ENCODE data around the gene UBD.

UBD gene

DNA sequence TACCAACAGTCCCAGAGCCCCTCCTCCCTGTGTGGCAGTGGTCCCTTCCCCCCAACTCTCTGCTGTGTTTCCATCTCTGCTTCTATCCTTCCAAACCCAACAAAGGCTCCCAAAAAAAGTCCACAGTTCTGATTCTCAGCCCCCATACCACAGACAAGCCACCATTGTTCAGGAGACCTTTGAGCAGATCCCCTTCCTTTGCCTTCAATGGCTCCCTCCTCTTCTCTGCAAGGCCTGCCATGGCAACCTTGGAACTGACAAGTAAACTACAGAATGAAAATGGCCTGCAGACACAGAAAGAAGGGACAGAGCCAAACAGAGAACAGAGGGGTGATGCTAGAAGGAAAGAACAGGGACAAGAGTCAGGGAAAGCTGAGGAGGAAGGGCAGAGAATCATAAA, 48.6 kb upstream of the UBD start:
- no peak overlapping the region for H3K27ac ChIP-seq (ENCODE audit: extremely low read depth, low read depth, low read length)
- ChIA-PET CTCF (interaction anchor here (0.6 to 2.7 kb wide), 2 partner anchors 10 to 178 kb away, joined by 3 to 15 read pairs; no protein-coding TSS in a partner anchor), POLR2A (interaction anchor here (2.0 kb wide), 1 partner anchor 9 kb away, joined by 5 read pairs; no protein-coding TSS in a partner anchor)
- no peaks in the 10 kb centered on the region for H3K9me3 ChIP-seq (ENCODE audit: control insufficient read depth, insufficient read depth, low read depth, low read length)
- peaks cover 52 to 99% of the 10 kb centered on the region in 2 experiments for H3K36me3 ChIP-seq (ENCODE audit: control insufficient read depth in 2 of 2, insufficient read depth in 1 of 2, low read length in 2 of 2)
- TF ChIP-seq SCRT2 (tag by site-specific recombination; IDR thresholded peaks at IDR 0.05) (no peak), ZNF837 (tag by site-specific recombination; IDR thresholded peaks at IDR 0.05) (no peak), ZNF324 (tag by site-specific recombination; IDR thresholded peaks at IDR 0.05) (no peak), GLIS2 (tag by site-specific recombination; IDR thresholded peaks at IDR 0.05) (no peak), ZNF155 (tag by site-specific recombination; IDR thresholded peaks at IDR 0.05) (no peak), MZF1 (tag by site-specific recombination; IDR thresholded peaks at IDR 0.05; ENCODE audit: borderline replicate concordance) (no peak), ZNF623 (tag by site-specific recombination; IDR thresholded peaks at IDR 0.05) (no peak), ZNF768 (tag by site-specific recombination; IDR thresholded peaks at IDR 0.05) (no peak), ZNF426 (tag by site-specific recombination; IDR thresholded peaks at IDR 0.05) (no peak), ZNF701 (tag by site-specific recombination; IDR thresholded peaks at IDR 0.05) (no peak), ZNF747 (tag by site-specific recombination; IDR thresholded peaks at IDR 0.05) (no peak)
- TF ChIP-seq, protein P1, sequence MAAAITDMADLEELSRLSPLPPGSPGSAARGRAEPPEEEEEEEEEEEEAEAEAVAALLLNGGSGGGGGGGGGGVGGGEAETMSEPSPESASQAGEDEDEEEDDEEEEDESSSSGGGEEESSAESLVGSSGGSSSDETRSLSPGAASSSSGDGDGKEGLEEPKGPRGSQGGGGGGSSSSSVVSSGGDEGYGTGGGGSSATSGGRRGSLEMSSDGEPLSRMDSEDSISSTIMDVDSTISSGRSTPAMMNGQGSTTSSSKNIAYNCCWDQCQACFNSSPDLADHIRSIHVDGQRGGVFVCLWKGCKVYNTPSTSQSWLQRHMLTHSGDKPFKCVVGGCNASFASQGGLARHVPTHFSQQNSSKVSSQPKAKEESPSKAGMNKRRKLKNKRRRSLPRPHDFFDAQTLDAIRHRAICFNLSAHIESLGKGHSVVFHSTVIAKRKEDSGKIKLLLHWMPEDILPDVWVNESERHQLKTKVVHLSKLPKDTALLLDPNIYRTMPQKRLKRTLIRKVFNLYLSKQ (tag by site-specific recombination; IDR thresholded peaks at IDR 0.05; ENCODE audit: borderline replicate concordance) = no peak
- TF ChIP-seq, protein P2, sequence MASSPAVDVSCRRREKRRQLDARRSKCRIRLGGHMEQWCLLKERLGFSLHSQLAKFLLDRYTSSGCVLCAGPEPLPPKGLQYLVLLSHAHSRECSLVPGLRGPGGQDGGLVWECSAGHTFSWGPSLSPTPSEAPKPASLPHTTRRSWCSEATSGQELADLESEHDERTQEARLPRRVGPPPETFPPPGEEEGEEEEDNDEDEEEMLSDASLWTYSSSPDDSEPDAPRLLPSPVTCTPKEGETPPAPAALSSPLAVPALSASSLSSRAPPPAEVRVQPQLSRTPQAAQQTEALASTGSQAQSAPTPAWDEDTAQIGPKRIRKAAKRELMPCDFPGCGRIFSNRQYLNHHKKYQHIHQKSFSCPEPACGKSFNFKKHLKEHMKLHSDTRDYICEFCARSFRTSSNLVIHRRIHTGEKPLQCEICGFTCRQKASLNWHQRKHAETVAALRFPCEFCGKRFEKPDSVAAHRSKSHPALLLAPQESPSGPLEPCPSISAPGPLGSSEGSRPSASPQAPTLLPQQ (tag by site-specific recombination; IDR thresholded peaks at IDR 0.05) = no peak
- no peak overlapping the region for H3K4me3 ChIP-seq (ENCODE audit: low read depth, low read length)
- no peaks in the 10 kb centered on the region for H3K4me1 ChIP-seq (ENCODE audit: control insufficient read depth, insufficient read depth, low read length)

DNA sequence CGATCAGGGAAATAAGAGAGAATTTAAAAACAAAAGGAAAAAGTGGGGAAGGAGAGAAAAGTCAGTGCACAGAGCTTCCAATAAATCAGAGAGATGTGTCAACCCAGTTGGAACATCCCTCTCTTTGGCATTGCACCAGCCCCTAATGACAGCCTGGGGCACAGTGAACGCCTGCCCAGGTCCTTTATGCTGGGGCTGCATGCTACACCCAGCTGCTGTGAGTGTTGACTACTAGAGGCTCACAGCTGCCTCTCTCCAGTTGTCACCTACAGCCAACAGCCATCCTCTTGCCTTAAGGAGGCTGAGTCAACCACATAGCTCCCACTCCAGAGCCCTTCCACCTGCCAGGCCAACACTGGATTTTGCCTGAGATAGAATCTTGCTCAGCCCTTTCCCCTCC, 44.4 kb upstream of the UBD start:
- H3K4me1 ChIP-seq (ENCODE audit: control insufficient read depth, insufficient read depth, low read length) = no peaks in the 10 kb centered on the region
- ChIA-PET CTCF (interaction anchor here (0.8 to 2.0 kb wide), 2 partner anchors 15 to 189 kb away, joined by 4 to 9 read pairs; partner anchors contain the start of gene OR12D1), POLR2A (interaction anchor here (1.4 kb wide), 1 partner anchor 21 kb away, joined by 3 read pairs; no protein-coding TSS in a partner anchor)
- no peak overlapping the region for H3K27ac ChIP-seq (ENCODE audit: extremely low read depth, low read depth, low read length)
- peaks cover 40 to 93% of the 10 kb centered on the region in 2 experiments; a peak in 2 of 3 replicates for H3K36me3 ChIP-seq (ENCODE audit: control insufficient read depth in 2 of 2, insufficient read depth in 1 of 2, low read length in 2 of 2)
- no peaks in the 10 kb centered on the region for H3K9me3 ChIP-seq (ENCODE audit: control insufficient read depth, insufficient read depth, low read depth, low read length)
- no peak overlapping the region for H3K4me3 ChIP-seq (ENCODE audit: low read depth, low read length)
- TF ChIP-seq, protein P3, sequence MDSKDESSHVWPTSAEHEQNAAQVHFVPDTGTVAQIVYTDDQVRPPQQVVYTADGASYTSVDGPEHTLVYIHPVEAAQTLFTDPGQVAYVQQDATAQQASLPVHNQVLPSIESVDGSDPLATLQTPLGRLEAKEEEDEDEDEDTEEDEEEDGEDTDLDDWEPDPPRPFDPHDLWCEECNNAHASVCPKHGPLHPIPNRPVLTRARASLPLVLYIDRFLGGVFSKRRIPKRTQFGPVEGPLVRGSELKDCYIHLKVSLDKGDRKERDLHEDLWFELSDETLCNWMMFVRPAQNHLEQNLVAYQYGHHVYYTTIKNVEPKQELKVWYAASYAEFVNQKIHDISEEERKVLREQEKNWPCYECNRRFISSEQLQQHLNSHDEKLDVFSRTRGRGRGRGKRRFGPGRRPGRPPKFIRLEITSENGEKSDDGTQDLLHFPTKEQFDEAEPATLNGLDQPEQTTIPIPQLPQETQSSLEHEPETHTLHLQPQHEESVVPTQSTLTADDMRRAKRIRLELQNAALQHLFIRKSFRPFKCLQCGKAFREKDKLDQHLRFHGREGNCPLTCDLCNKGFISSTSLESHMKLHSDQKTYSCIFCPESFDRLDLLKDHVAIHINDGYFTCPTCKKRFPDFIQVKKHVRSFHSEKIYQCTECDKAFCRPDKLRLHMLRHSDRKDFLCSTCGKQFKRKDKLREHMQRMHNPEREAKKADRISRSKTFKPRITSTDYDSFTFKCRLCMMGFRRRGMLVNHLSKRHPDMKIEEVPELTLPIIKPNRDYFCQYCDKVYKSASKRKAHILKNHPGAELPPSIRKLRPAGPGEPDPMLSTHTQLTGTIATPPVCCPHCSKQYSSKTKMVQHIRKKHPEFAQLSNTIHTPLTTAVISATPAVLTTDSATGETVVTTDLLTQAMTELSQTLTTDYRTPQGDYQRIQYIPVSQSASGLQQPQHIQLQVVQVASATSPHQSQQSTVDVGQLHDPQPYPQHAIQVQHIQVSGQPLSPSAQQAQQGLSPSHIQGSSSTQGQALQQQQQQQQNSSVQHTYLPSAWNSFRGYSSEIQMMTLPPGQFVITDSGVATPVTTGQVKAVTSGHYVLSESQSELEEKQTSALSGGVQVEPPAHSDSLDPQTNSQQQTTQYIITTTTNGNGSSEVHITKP (tag by site-specific recombination; IDR thresholded peaks at IDR 0.05) = peak; percentile 48; the same call in 1 of the 2 replicates
- TF ChIP-seq SP7 (tag by site-specific recombination; IDR thresholded peaks at IDR 0.05) = 0 out of 2 replicates have a peak, but pooled peaks have one; percentile 17
- TF ChIP-seq ZNF768 (tag by site-specific recombination; IDR thresholded peaks at IDR 0.05) = no peak
- no peak for TF ChIP-seq ZNF777 (tag by site-specific recombination; IDR thresholded peaks at IDR 0.05; ENCODE audit: borderline replicate concordance)
- no peak for TF ChIP-seq ZNF776 (tag by site-specific recombination; IDR thresholded peaks at IDR 0.05; ENCODE audit: borderline replicate concordance)
- TF ChIP-seq, protein P4, sequence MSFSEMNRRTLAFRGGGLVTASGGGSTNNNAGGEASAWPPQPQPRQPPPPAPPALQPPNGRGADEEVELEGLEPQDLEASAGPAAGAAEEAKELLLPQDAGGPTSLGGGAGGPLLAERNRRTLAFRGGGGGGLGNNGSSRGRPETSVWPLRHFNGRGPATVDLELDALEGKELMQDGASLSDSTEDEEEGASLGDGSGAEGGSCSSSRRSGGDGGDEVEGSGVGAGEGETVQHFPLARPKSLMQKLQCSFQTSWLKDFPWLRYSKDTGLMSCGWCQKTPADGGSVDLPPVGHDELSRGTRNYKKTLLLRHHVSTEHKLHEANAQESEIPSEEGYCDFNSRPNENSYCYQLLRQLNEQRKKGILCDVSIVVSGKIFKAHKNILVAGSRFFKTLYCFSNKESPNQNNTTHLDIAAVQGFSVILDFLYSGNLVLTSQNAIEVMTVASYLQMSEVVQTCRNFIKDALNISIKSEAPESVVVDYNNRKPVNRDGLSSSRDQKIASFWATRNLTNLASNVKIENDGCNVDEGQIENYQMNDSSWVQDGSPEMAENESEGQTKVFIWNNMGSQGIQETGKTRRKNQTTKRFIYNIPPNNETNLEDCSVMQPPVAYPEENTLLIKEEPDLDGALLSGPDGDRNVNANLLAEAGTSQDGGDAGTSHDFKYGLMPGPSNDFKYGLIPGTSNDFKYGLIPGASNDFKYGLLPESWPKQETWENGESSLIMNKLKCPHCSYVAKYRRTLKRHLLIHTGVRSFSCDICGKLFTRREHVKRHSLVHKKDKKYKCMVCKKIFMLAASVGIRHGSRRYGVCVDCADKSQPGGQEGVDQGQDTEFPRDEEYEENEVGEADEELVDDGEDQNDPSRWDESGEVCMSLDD (tag by site-specific recombination; IDR thresholded peaks at IDR 0.05) = no peak
- no peak for TF ChIP-seq ZNF155 (tag by site-specific recombination; IDR thresholded peaks at IDR 0.05)
- no peak for TF ChIP-seq YY1 (tag by site-specific recombination; IDR thresholded peaks at IDR 0.05)
- no peak for TF ChIP-seq ZNF658 (tag by site-specific recombination; IDR thresholded peaks at IDR 0.05)
- TF ChIP-seq, protein P5, sequence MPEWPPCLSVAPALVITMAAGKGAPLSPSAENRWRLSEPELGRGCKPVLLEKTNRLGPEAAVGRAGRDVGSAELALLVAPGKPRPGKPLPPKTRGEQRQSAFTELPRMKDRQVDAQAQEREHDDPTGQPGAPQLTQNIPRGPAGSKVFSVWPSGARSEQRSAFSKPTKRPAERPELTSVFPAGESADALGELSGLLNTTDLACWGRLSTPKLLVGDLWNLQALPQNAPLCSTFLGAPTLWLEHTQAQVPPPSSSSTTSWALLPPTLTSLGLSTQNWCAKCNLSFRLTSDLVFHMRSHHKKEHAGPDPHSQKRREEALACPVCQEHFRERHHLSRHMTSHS (tag by site-specific recombination; IDR thresholded peaks at IDR 0.05) = no peak

Data from HEK293 (cell line).